IMR-90 (cell line): ENCODE data around the gene ACP4. TPM values are rescaled to one million over a fixed set of nuclear protein-coding genes. Genes with fewer than 3 reads are reported as not detected.

Experiments
- ATAC-seq: fragments of 200-7000 bp; cut with Tn5 transposase; 2 replicates; pipeline ENCODE4 v1.9.1; 2020; ENCODE audit warnings: low read depth, mild to moderate bottlenecking, moderate library complexity
- BruUV-seq: library from RNA; stranded (reverse); fragments of 400-500 nt; replicated peaks from 2 replicates; lab custom pipeline; 2021; lab: Mats Ljungman, UMichigan
- CTCF ChIA-PET: fragments of 300-600 bp; formaldehyde crosslinking; extraction: SDS; loops from one replicate; lab custom pipeline; 2021; ENCODE audit warnings: antibody characterized with exemption; lab: Yijun Ruan, JAX
- POLR2A ChIA-PET: fragments of 300-600 bp; sonication (Branson Sonifier 250); formaldehyde crosslinking; loops from one replicate; lab custom pipeline; 2022; ENCODE audit warnings: antibody characterized with exemption; ENCODE audit not compliant: unreplicated experiment; lab: Charles Lee
- DNase-seq: peaks from one replicate; pipeline ENCODE4 v3.0.0; 2013
- H2AFZ ChIP-seq: replicated peaks from 2 replicates; pipeline ENCODE3; 2013; ENCODE audit warnings: low read length, mild to moderate bottlenecking; ENCODE audit not compliant: poor library complexity
- H2AK5ac ChIP-seq: 2 replicates; pipeline ENCODE4 v1.6.1; 2013; ENCODE audit warnings: low read depth, low read length, inconsistent platforms
- H2AK9ac ChIP-seq: replicated peaks from 2 replicates; pipeline ENCODE3; 2013; ENCODE audit warnings: mild to moderate bottlenecking, low read depth, low read length, moderate library complexity; ENCODE audit not compliant: poor library complexity
- H2BK120ac ChIP-seq: 2 replicates; pipeline ENCODE4 v1.6.1; 2013; ENCODE audit warnings: low read depth, low read length, inconsistent platforms
- H2BK15ac ChIP-seq: 3 replicates; pipeline ENCODE4 v1.6.1; 2013; ENCODE audit warnings: low read depth, low read length, inconsistent platforms
- H2BK20ac ChIP-seq: 2 replicates; pipeline ENCODE4 v1.6.1; 2013; ENCODE audit warnings: low read depth, mild to moderate bottlenecking, inconsistent platforms, low read length, moderate library complexity
- H2BK5ac ChIP-seq: 2 replicates; pipeline ENCODE4 v1.6.1; 2013; ENCODE audit warnings: mild to moderate bottlenecking, low read depth, low read length, inconsistent platforms; ENCODE audit not compliant: poor library complexity, severe bottlenecking
- H3K14ac ChIP-seq: replicated peaks from 2 replicates; pipeline ENCODE4 v1.6.1; 2013; ENCODE audit warnings: low read depth, low read length, inconsistent platforms
- H3K18ac ChIP-seq: 2 replicates; pipeline ENCODE4 v1.6.1; 2013; ENCODE audit warnings: low read depth, low read length, control low read depth
- H3K23ac ChIP-seq: 2 replicates; pipeline ENCODE4 v1.6.1; 2013; ENCODE audit warnings: low read depth, low read length, inconsistent platforms
- H3K27ac ChIP-seq: 2 replicates; pipeline ENCODE4 v1.5.1; 2013; ENCODE audit warnings: mild to moderate bottlenecking, control low read depth, low read length; ENCODE audit not compliant: insufficient read depth
- H3K27me3 ChIP-seq: 2 replicates; pipeline ENCODE4 v1.6.1; 2013; ENCODE audit warnings: low read length; ENCODE audit not compliant: control insufficient read depth, insufficient read depth
- H3K36me3 ChIP-seq: 2 replicates; pipeline ENCODE4 v1.6.1; 2013; ENCODE audit warnings: low read length, mixed read lengths; ENCODE audit not compliant: control insufficient read depth, insufficient read depth
- H3K4ac ChIP-seq: 2 replicates; pipeline ENCODE4 v1.6.1; 2013; ENCODE audit warnings: low read depth, low read length, inconsistent platforms
- H3K4me1 ChIP-seq: 2 replicates; pipeline ENCODE4 v1.6.1; 2013; ENCODE audit warnings: low read length, mixed read lengths; ENCODE audit not compliant: control insufficient read depth, insufficient read depth
- H3K4me2 ChIP-seq: 2 replicates; pipeline ENCODE4 v1.6.1; 2013; ENCODE audit warnings: low read depth, mild to moderate bottlenecking, control low read depth, low read length, moderate library complexity
- H3K4me3 ChIP-seq: 2 replicates; pipeline ENCODE4 v1.5.1; 2013; ENCODE audit warnings: low read depth, mild to moderate bottlenecking, control low read depth, low read length, moderate library complexity; ENCODE audit not compliant: insufficient read depth
- H3K56ac ChIP-seq: 2 replicates; pipeline ENCODE4 v1.6.1; 2013; ENCODE audit warnings: low read length, inconsistent platforms; ENCODE audit not compliant: insufficient read depth; ENCODE audit errors: extremely low read depth
- H3K79me1 ChIP-seq, 2 experiments: 2 replicates each; pipeline ENCODE4 v1.6.1; 2013; ENCODE audit warnings: low read length in 2 of 2, inconsistent platforms in 1 of 2, low read depth in 1 of 2
- H3K9ac ChIP-seq: 2 replicates; pipeline ENCODE4 v1.6.1; 2013; ENCODE audit warnings: low read depth, low read length, control low read depth
- H3K9me1 ChIP-seq: 2 replicates; pipeline ENCODE4 v1.6.1; 2013; ENCODE audit warnings: low read length, inconsistent platforms; ENCODE audit not compliant: insufficient read depth
- H3K9me3 ChIP-seq: 2 replicates; pipeline ENCODE4 v1.6.1; 2013; ENCODE audit warnings: low read length; ENCODE audit not compliant: control insufficient read depth, insufficient read depth
- H4K20me1 ChIP-seq: 2 replicates; pipeline ENCODE4 v1.6.1; 2013; ENCODE audit warnings: low read length, inconsistent platforms; ENCODE audit not compliant: insufficient read depth
- H4K5ac ChIP-seq: 2 replicates; pipeline ENCODE4 v1.6.1; 2013; ENCODE audit warnings: mild to moderate bottlenecking, low read depth, low read length, control low read depth
- H4K8ac ChIP-seq, 2 experiments: 2 replicates each; pipeline ENCODE4 v1.6.1; 2013; ENCODE audit warnings: low read depth in 2 of 2, low read length in 2 of 2, control low read depth in 1 of 2, inconsistent platforms in 1 of 2
- H4K91ac ChIP-seq: 2 replicates; pipeline ENCODE4 v1.6.1; 2013; ENCODE audit warnings: low read depth, low read length, inconsistent platforms; ENCODE audit not compliant: insufficient read depth
- NFE2L2 ChIP-seq: fragments of 150-350 bp; IDR thresholded peaks from 2 replicates; pipeline ENCODE4 v1.6.1; 2016; ENCODE audit warnings: low read depth, mild to moderate bottlenecking, low read length
- POLR2A ChIP-seq: IDR thresholded peaks from 2 replicates; pipeline ENCODE4 v1.6.1; 2012; ENCODE audit warnings: mild to moderate bottlenecking, low read depth, low read length
- RAD21 ChIP-seq: IDR thresholded peaks from 2 replicates; pipeline ENCODE4 v1.6.1; 2012; ENCODE audit warnings: low read length, improper control_type of control experiment
- SMC3 ChIP-seq: fragments of 150-350 bp; IDR thresholded peaks from 2 replicates; pipeline ENCODE4 v1.6.1; 2016; ENCODE audit warnings: low read depth, mild to moderate bottlenecking, antibody characterized with exemption, low read length, moderate library complexity
- WGBS, 2 experiments: methylation state at CpG; one replicate each; pipeline versions ENCODE4 v1.1.5 to v1.1.7; 2013; ENCODE audit warnings: missing lambda C conversion rate in 2 of 2; ENCODE audit not compliant: insufficient read length in 1 of 2; ENCODE audit errors: extremely low coverage in 2 of 2; 5-methylcytosine and 5-hydroxymethylcytosine counted together
- dilution Hi-C: fragments of 300-500 bp; cut with HindIII; formaldehyde crosslinking; loops from one replicate; pipeline ENCODE4 v1.14.3; 2018; ENCODE audit warnings: low sequenced_read_pairs; ENCODE audit not compliant: unreplicated experiment
- in situ Hi-C: fragments of 300-500 bp; cut with MboI; formaldehyde crosslinking; loops from 3 replicates; pipeline ENCODE4 v1.14.3; 2019; ENCODE audit warnings: low sequenced_read_pairs, inconsistent platforms, mixed read lengths
- intact Hi-C: fragments of 100-400 bp; cut with micrococcal nuclease; formaldehyde crosslinking; loops from 2 replicates; pipeline ENCODE4 v1.10.0; 2022
- polyA plus RNA-seq, 3 experiments: library from polyadenylated mRNA; depleted of rRNA; stranded (reverse); fragments of >200 nt; gene quantifications; 2 replicates each; pipeline ENCODE4 v1.2.3, GENCODE V29; 2012; ENCODE audit warnings: low replicate concordance in 1 of 3
- total RNA-seq: library from RNA; depleted of rRNA; stranded (reverse); fragments of >200 nt; gene quantifications from 2 replicates; pipeline ENCODE4 v1.2.3, GENCODE V29; 2012

The ACP4 gene
- total and polyA plus RNA-seq, 2 of the 4 experiments (the other 2 are of a cell fraction), result not detected

DNA sequence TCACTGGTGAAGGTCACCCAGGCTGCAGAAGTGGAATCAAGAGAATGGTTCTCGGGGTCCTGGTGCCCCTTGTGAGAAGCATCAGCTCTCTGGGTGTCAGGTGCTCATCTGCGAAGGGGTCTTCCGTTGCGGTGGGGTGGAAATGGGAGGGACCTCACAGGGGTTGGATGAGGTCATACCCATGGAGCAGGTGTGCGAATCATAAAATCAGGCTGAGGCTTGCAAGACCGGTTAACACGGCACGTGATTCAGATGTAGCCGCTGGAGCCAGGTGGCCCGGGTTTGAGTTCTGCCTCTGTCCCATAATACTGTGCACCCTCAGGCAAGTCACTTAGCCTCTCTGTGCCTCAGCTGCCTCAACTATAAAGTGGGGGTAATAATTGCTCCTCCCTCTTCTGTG lies 47.1 kb downstream of the ACP4 start:
- no peaks in the 10 kb centered on the region for H3K79me1 ChIP-seq
- H2BK15ac ChIP-seq, result no peak overlapping the region
- no peak overlapping the region for H3K4me3 ChIP-seq
- POLR2A ChIA-PET, result no interaction called here
- H4K5ac ChIP-seq, result no peak overlapping the region
- no peaks in the 10 kb centered on the region for H4K20me1 ChIP-seq
- no peak overlapping the region for H2BK120ac ChIP-seq
- no peaks in the 10 kb centered on the region for H3K36me3 ChIP-seq
- H3K4me2 ChIP-seq, result no peak overlapping the region
- H3K4ac ChIP-seq, result no peak overlapping the region
- H2AK9ac ChIP-seq, result no peak overlapping the region
- H3K9me1 ChIP-seq, result no peaks in the 10 kb centered on the region
- H2AK5ac ChIP-seq, result no peak overlapping the region
- no peak overlapping the region for H3K14ac ChIP-seq
- no peak overlapping the region for H3K23ac ChIP-seq
- H2AFZ ChIP-seq, result no peak overlapping the region
- no peaks in the 10 kb centered on the region for H3K27me3 ChIP-seq
- no peak overlapping the region for H3K18ac ChIP-seq
- CTCF ChIA-PET, result no interaction called here
- TF ChIP-seq RAD21 (no peak), POLR2A (no peak), SMC3 (no peak), NFE2L2 (no peak)
- no peak overlapping the region for H2BK5ac ChIP-seq
- 87% methylated on average over 6 of the region's 10 CpGs; no CpG with 5 or more reads in 1 of the 2 experiments for WGBS, 2 experiments
- no peaks in the 10 kb centered on the region for H3K9me3 ChIP-seq
- no TSS peak for BruUV-seq
- no peak overlapping the region for H2BK20ac ChIP-seq
- no peak overlapping the region for H4K8ac ChIP-seq
- in situ Hi-C loops, result no loop called here
- H3K9ac ChIP-seq, result no peak overlapping the region
- no peak overlapping the region for H4K91ac ChIP-seq
- H3K4me1 ChIP-seq, result no peaks in the 10 kb centered on the region
- no peak overlapping the region for H3K56ac ChIP-seq
- H3K27ac ChIP-seq, result no peak overlapping the region
- dilution Hi-C loops, result no loop called here
- ATAC-seq (no peak), DNase-seq (no peak)
- intact Hi-C loops, result no loop called here
